HEK293T (cell line): ENCODE results near the gene TBC1D24.

Experiments used
- CTCF ChIA-PET: fragments of 350-600 bp; formaldehyde crosslinking; extraction: SDS; loops from one replicate; lab custom pipeline; 2021; ENCODE audit warnings: antibody characterized with exemption, inconsistent platforms; lab: Yijun Ruan, JAX
- POLR2A ChIA-PET: fragments of 350-600 bp; formaldehyde crosslinking; extraction: SDS; loops from one replicate; lab custom pipeline; 2020; ENCODE audit warnings: antibody characterized with exemption, inconsistent platforms; lab: Yijun Ruan, JAX
- DNase-seq: peaks from one replicate; pipeline ENCODE4 v3.0.0; 2012; ENCODE audit warnings: mixed read lengths; ENCODE audit errors: extremely low spot score
- ARNT ChIP-seq: fragments of 450-650 bp; IDR thresholded peaks from 2 replicates; pipeline ENCODE4 v1.6.1; 2017; ENCODE audit warnings: mild to moderate bottlenecking
- BHLHE40 ChIP-seq: fragments of 450-650 bp; IDR thresholded peaks from 2 replicates; pipeline ENCODE4 v1.6.1; 2016; ENCODE audit warnings: mild to moderate bottlenecking, moderate library complexity, borderline replicate concordance
- CTBP1 ChIP-seq: fragments of 450-650 bp; IDR thresholded peaks from 2 replicates; pipeline ENCODE4 v1.6.1; 2016; ENCODE audit warnings: borderline replicate concordance
- ELF4 ChIP-seq: fragments of 450-650 bp; IDR thresholded peaks from 2 replicates; pipeline ENCODE4 v1.6.1; 2017; ENCODE audit warnings: antibody characterized with exemption
- FOXA1 ChIP-seq: fragments of 450-650 bp; IDR thresholded peaks from 2 replicates; pipeline ENCODE4 v1.6.1; 2016; ENCODE audit warnings: mild to moderate bottlenecking
- FOXK2 ChIP-seq: fragments of 450-650 bp; IDR thresholded peaks from 2 replicates; pipeline ENCODE4 v1.6.1; 2016; ENCODE audit warnings: mild to moderate bottlenecking
- FOXM1 ChIP-seq: fragments of 450-650 bp; IDR thresholded peaks from 2 replicates; pipeline ENCODE4 v1.6.1; 2017; ENCODE audit warnings: mild to moderate bottlenecking, borderline replicate concordance
- HDGF ChIP-seq: fragments of 450-650 bp; IDR thresholded peaks from 2 replicates; pipeline ENCODE4 v1.6.1; 2017; ENCODE audit warnings: antibody characterized with exemption, borderline replicate concordance
- L3MBTL2 ChIP-seq: fragments of 450-650 bp; conservative IDR thresholded peaks from 2 replicates; pipeline ENCODE4 v1.6.1; 2016; ENCODE audit warnings: mild to moderate bottlenecking
- LEF1 ChIP-seq: fragments of 450-650 bp; IDR thresholded peaks from 2 replicates; pipeline ENCODE4 v1.6.1; 2017; ENCODE audit warnings: mild to moderate bottlenecking, borderline replicate concordance
- NFRKB ChIP-seq: fragments of 450-650 bp; IDR thresholded peaks from 2 replicates; pipeline ENCODE4 v1.6.1; 2016; ENCODE audit warnings: mild to moderate bottlenecking, moderate library complexity
- SP1 ChIP-seq: fragments of 450-650 bp; IDR thresholded peaks from 2 replicates; pipeline ENCODE4 v1.6.1; 2017
- SUZ12 ChIP-seq: fragments of 450-650 bp; IDR thresholded peaks from 2 replicates; pipeline ENCODE4 v1.6.1; 2016; ENCODE audit warnings: mild to moderate bottlenecking
- TARDBP ChIP-seq: fragments of 450-650 bp; IDR thresholded peaks from 2 replicates; pipeline ENCODE4 v1.6.1; 2016
- ZNF384 ChIP-seq: fragments of 450-650 bp; IDR thresholded peaks from 2 replicates; pipeline ENCODE4 v1.6.1; 2016
- TF ChIP-seq, protein P1 (sequence below): fragments of 450-650 bp; IDR thresholded peaks from 2 replicates; pipeline ENCODE4 v1.6.1; 2016

The TBC1D24 gene

DNA sequence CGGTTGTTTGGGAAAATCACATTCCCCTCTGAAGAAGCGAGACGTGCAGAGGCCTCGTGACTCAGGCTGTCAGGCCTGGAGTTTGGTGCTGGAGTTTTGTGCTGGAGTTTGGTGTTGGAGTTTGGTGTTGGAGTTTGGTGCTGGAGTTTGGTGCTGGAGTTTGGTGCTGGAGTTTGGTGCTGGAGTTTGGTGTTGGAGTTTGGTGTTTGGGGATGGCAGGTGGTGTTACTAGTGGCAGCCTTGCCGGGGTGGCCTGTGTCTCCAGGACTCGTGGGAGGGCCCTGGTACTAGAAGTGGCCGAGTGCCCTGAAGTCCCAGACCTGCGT, 12.6 kb downstream of the TBC1D24 start:
- ChIA-PET CTCF (interaction anchor here (1.1 kb wide), 1 partner anchor 14 kb away, joined by 5 read pairs; no protein-coding TSS in a partner anchor), POLR2A (interaction anchor here (1.1 to 2.1 kb wide), 2 partner anchors 10 to 13 kb away, joined by 6 to 7 read pairs; partner anchors contain the start of gene TBC1D24)
- no peak for DNase-seq
- TF ChIP-seq ARNT (no peak), BHLHE40 (no peak), SUZ12 (no peak), FOXA1 (no peak), TARDBP (no peak), ELF4 (no peak)

DNA sequence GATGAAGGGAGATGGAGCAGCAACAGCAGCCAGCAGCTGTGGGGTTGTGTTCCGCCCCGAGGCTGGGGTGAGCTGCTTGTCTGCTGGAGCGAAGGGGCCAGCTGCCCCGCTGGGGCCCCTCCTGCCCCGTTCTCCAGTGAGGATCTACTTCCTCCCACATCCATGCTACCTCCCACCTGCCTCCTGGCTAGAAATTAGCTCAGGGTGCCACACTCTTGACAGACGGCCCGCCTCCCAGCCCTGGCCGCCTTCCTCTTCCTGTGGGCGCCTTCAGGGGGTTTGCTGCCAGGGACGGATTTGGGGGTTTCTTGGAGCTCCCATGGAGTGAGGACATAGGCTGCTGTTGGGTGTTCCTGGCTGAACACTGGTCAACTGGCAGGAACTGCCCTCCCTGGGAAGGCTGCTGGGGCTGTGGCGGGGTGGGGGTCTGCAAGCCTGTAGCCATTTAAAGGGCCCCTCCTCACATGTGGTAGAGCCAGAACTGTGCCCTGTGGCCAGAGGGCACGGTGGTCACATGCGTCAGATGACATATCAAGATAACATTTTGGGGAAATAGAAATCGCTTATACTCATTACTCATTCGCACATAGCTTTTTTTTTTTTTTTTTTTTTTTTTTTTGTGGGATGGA, 13.1 kb downstream of the TBC1D24 start:
- ChIA-PET POLR2A (interaction anchor here (1.1 to 2.1 kb wide), 2 partner anchors 11 to 13 kb away, joined by 6 to 7 read pairs; partner anchors contain the start of gene TBC1D24), CTCF (interaction anchor here (1.1 kb wide), 1 partner anchor 13 kb away, joined by 5 read pairs; no protein-coding TSS in a partner anchor)
- no peak for DNase-seq
- no peak for TF ChIP-seq FOXM1
- TF ChIP-seq HDGF = no peak
- TF ChIP-seq LEF1 = no peak
- TF ChIP-seq SUZ12 = no peak
- TF ChIP-seq TARDBP = no peak
- TF ChIP-seq ELF4 = no peak
- TF ChIP-seq CTBP1 = no peak
- TF ChIP-seq SP1 = no peak
- no peak for TF ChIP-seq BHLHE40
- TF ChIP-seq FOXA1 = no peak
- TF ChIP-seq L3MBTL2 = no peak
- TF ChIP-seq FOXK2 = no peak
- TF ChIP-seq NFRKB = no peak
- TF ChIP-seq, protein P1, sequence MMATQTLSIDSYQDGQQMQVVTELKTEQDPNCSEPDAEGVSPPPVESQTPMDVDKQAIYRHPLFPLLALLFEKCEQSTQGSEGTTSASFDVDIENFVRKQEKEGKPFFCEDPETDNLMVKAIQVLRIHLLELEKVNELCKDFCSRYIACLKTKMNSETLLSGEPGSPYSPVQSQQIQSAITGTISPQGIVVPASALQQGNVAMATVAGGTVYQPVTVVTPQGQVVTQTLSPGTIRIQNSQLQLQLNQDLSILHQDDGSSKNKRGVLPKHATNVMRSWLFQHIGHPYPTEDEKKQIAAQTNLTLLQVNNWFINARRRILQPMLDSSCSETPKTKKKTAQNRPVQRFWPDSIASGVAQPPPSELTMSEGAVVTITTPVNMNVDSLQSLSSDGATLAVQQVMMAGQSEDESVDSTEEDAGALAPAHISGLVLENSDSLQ = no peak
- TF ChIP-seq ZNF384 = no peak
- no peak for TF ChIP-seq ARNT

DNA sequence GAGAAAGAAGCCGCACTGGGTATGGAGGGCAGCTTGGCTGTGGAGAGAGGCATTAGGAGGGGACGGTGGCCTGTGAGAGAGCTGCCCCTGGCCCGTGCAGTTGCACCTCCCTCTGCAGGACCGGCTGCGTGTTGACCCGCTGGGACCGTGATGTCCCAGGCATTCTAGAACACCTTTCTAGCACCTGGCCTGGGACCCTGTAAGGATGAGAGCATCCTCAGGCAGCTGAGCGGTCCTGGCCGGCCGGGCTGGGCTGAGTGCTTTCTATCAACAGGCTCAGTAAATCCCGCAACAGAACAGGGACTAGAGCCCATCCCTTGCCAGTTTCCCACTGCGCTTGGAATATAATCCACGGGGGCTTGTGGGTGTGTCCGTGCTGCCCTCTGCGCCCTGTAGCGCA, 14.7 kb downstream of the TBC1D24 start:
- ChIA-PET POLR2A (interaction anchor here (0.7 kb wide), 1 partner anchor 15 kb away, joined by 3 read pairs; no protein-coding TSS in a partner anchor), CTCF (no interaction called here)
- DNase-seq = no peak
- TF ChIP-seq SP1 (no peak), ARNT (no peak), HDGF (no peak), NFRKB (no peak), FOXK2 (no peak), ELF4 (no peak), FOXA1 (no peak), TARDBP (no peak), BHLHE40 (no peak), L3MBTL2 (no peak), CTBP1 (no peak)

DNA sequence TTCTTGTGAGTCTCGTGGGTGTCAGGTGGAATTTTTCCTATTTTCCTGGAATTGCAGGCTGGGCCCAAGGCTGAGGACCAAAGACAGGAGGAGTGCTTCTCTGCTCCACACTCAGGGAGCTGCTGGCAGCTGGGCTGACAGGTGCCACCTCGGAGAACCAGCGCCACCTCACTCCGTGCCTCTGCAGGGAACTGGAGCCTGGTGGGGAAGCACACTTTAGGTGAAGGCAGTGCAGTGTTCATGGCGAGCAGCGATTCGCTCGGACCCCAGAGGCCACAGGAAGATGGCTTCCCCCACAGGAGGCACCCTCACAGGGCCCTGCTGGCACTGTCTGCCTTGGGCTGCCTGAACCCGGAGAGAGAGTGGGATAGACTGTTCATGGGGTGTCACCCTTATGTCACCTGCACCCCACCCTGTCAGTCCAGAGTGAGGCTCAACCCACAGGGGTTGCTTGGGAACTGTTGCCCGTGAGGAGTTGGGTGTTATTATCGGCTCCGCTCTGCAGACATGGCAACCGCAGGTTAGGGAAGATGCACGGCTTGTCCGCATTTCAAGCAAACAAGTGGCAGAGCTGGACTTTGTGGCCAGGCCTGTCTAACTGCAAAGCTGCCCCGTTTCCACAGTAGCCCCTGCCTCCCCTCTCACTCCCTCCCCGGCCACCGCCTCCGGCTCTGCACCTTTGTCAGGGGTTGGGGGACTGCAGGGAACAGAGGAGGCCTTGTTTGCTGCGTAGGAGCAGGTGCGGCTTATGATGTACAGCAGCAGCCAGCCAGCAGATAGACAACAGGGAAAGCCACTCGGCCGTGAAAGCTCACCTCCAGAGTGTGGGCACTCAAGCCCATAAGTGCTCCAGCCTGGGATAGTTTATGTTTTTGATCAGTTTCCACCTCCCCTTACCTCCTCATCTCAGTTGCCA, 15.5 kb downstream of the TBC1D24 start:
- ChIA-PET CTCF (no interaction called here), POLR2A (interaction anchor here (0.7 kb wide), 1 partner anchor 16 kb away, joined by 3 read pairs; no protein-coding TSS in a partner anchor)
- TF ChIP-seq TARDBP = no peak

DNA sequence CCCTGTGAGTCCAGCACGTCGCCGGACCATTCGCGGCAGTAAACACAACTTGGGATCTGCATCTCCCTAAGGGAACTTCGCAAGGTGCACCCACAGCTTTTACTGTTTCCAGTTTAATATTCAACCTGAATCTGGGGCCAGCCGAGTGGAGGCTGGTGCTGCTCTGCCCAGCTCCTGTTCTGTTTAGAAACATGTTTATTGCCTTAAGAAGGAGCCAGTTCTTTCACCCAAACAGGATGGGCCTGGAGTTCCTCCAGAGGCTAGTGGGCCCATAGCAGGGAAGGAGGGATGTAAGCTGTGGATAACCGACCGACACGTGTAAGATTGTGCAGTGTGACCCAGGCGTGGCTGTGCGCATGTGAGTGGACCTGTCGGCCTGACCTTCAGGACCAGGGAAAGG, 17.4 kb downstream of the TBC1D24 start:
- CTCF ChIA-PET = interaction anchor here (0.7 kb wide), 1 partner anchor 9 kb away, joined by 3 read pairs; no protein-coding TSS in a partner anchor
- POLR2A ChIA-PET = no interaction called here
- no peak for DNase-seq
- TF ChIP-seq FOXA1 (no peak), BHLHE40 (no peak), ARNT (no peak)

More for the DNA sequence above, 15.5 kb downstream of the TBC1D24 start:
- DNase-seq = no peak

DNA sequence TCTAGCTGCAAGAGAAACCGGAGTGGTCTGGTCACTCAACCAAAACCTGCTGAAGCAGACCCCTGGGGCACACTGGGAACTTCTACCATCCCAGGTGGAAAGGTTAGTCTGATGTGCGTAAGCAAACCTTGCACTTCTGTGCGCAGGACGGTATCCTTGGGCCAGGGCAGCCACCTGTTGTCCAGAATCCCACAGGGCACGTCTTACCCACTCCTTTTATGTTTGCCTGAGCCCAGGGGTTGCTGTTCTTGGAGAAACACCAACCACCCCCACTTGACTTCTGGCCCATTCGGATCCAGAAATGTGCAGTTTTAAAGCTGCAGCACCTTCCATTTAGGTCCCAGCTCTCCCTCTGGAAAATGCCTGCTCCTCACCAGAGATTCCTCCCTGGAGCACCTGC, 18.7 kb downstream of the TBC1D24 start:
- DNase-seq = no peak
- TF ChIP-seq FOXA1 = no peak
- TF ChIP-seq FOXK2 = no peak
- no peak for TF ChIP-seq HDGF
- TF ChIP-seq ZNF384 = no peak
- no peak for TF ChIP-seq SUZ12
- TF ChIP-seq NFRKB = no peak
- no peak for TF ChIP-seq SP1
- TF ChIP-seq ELF4 = no peak
- ChIA-PET POLR2A (no interaction called here), CTCF (no interaction called here)

DNA sequence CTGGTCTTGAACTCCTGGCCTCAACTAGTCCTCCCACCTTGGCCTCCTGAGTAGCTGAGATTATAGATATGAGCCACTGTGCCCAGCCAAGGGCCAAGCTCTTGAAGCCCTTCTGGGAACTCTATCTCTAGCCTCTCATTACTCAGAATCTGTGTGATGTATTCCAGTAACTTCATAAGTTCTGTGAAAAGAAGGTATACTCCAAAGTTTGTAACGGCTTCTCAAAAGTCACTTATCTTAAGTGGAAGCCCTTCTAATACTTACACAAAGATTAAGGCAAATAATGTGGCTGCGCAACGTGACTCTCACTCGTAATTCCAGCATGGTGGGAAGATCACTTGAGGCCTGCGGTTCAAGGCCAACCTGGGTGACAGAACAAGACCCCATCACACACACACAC, 19.7 kb downstream of the TBC1D24 start:
- TF ChIP-seq ELF4 (no peak), BHLHE40 (no peak), FOXA1 (no peak), CTBP1 (no peak), ZNF384 (no peak), NFRKB (no peak), TARDBP (no peak)
- TF ChIP-seq, protein P1 = no peak
- ChIA-PET POLR2A (no interaction called here), CTCF (no interaction called here)
- DNase-seq = no peak
